K562 (cell line): Measurements from ENCODE around the gene RNF150. TPM values are rescaled to one million over a fixed set of nuclear protein-coding genes. Genes with fewer than 3 reads are reported as not detected.

Experiments
- CHD7 ChIP-seq: fragments of 200-600 bp; sonication (generic); IDR thresholded peaks from one replicate; pipeline ENCODE4 v1.6.1; 2012; ENCODE audit warnings: mild to moderate bottlenecking, low read depth, low read length, inconsistent platforms
- E2F6 ChIP-seq, 2 experiments: IDR thresholded peaks; 2 replicates each; pipeline ENCODE4 v1.6.1; 2011; ENCODE audit warnings: borderline replicate concordance in 1 of 2, control low read depth in 1 of 2, low read depth in 1 of 2, low read length in 1 of 2, mild to moderate bottlenecking in 1 of 2, mixed read lengths in 1 of 2, moderate library complexity in 1 of 2; ENCODE audit not compliant: insufficient read depth in 1 of 2, insufficient read length in 1 of 2, poor library complexity in 1 of 2, severe bottlenecking in 1 of 2; ENCODE audit errors: extremely low read depth in 1 of 2
- USF2 ChIP-seq: sonication (generic); formaldehyde crosslinking; IDR thresholded peaks from 2 replicates; pipeline ENCODE4 v1.5.0; 2020; ENCODE audit warnings: missing genetic modification reagents
- ZFP36 ChIP-seq: fragments of 150-350 bp; IDR thresholded peaks from 2 replicates; pipeline ENCODE4 v1.6.1; 2018; ENCODE audit warnings: low read length, low read depth; ENCODE audit not compliant: partially characterized antibody
- ZNF639 ChIP-seq, 2 experiments: fragments of 200-800 bp in 1 of 2; sonication (Bioruptor generic) in 1 of 2; sonication (generic) in 1 of 2; formaldehyde crosslinking in 1 of 2; IDR thresholded peaks in 1 of 2; conservative IDR thresholded peaks in 1 of 2; 2 replicates each; pipeline versions ENCODE4 v1.5.0 to v1.6.1; 2016 to 2020; ENCODE audit warnings: missing compliant biosample characterization in 1 of 2, missing genetic modification characterization in 1 of 2, missing genetic modification reagents in 1 of 2
- polyA plus RNA-seq, 8 experiments: library from polyadenylated mRNA; depleted of rRNA in 4 of 8; stranded (reverse) in 5 of 8; unstranded in 3 of 8; fragments of >200 nt; fragmentation: Nextera tagmentation in 2 of 8; fragmentation: Illumina TruSeq in 1 of 8; extraction: Ambion mirVana in 2 of 8; extraction: Trizol in 1 of 8; gene quantifications; 2 replicates each; pipeline versions ENCODE4 v1.2.1 to v1.2.3, GENCODE V29; 2011 to 2014; ENCODE audit warnings: inconsistent platforms in 1 of 8, missing spikeins in 1 of 8
- total RNA-seq, 7 experiments: library from RNA; depleted of rRNA in 6 of 7; stranded (reverse); fragments of >200 nt in 6 of 7; fragmentation: Illumina TruSeq in 2 of 7; extraction: Trizol in 2 of 7; gene quantifications; 2 replicates each; pipeline versions ENCODE4 v1.2.1 to v1.2.3, GENCODE V29; 2011 to 2021; ENCODE audit warnings: low replicate concordance in 1 of 7

The RNF150 gene
- total and polyA plus RNA-seq, 9 of the 15 experiments (the other 6 are each of a cell fraction or from before 2014, with no cell fraction given), result 0.09 TPM; not detected in 8

- TF ChIP-seq CHD7, result no peak
- no peak for TF ChIP-seq E2F6 (IDR thresholded peaks at IDR 0.05; ENCODE audit: borderline replicate concordance in 1 of 2, extremely low read depth in 1 of 2, insufficient read depth in 1 of 2, insufficient read length in 1 of 2, low read depth in 1 of 2, low read length in 1 of 2, poor library complexity in 1 of 2, severe bottlenecking in 1 of 2)
- TF ChIP-seq ZNF639 (CRISPR knock-in tag; conservative IDR thresholded peaks at IDR 0.05 in 1 of 2, IDR thresholded peaks at IDR 0.05 in 1 of 2), result no peak
- TF ChIP-seq ZFP36, result no peak
- no peak for TF ChIP-seq USF2 (CRISPR knock-in tag)
Measured at GRCh38 chr4:140996766-140997165, 136.5 kb downstream of the RNF150 start (continued).
